NCI-H69 (cell line): ENCODE measurements around the gene IFRD2.
A peak's percentile ranks its signal among the peaks of the same experiment; 100 is the strongest.
"Not testable (repeated sequence)": the region's sequence is repeated elsewhere in the genome, so short reads cannot be mapped to it uniquely, and the experiment has no call there.

Source experiments
- DNase-seq: peaks from one replicate; lab custom pipeline; 2025; lab: John Stamatoyannopoulos, UW

The IFRD2 gene

DNA sequence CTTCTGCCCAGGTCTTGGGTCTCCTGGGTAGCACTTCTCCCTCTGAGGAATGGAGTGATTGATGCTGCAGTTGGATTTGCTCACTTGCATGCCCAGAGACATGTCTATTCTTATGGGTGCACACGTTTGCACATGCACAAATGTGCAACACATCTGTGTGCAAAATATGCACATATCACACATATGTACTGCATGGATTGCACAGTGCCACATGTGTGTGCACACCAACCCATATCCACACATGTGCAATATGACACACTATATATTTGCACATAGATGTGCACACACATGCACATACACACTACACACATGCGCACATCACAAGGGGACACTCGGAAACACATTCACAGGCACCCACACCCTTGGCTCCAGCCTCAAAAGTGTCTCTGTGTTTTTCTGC is 24.0 kb downstream of the IFRD2 start:
- no peak for DNase-seq

GRCh38 chr3:50267280-50267913 is 24.8 kb downstream of the IFRD2 start:
- DNase-seq: peak; percentile 83

DNA sequence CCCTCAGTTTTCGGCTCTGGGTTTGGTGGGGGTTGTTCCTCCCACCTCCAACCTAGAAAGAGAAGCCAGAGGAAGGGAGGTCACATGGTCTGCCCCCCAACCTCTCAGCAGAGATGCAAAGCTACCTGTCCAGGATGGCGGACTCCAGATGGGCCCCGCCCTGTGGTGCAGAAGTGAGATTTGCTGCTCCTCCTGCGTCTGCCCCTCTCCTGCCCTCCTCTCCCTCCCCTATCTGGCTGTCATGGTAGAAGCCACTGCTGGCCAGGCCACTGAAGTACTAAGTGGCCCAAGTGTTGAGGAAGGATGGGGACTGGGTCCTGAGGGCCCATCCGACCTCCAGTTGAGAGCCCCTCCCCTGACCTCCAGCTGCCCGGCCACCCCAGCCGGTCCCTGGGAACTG is 25.4 kb downstream of the IFRD2 start:
- DNase-seq: peak; percentile 33

DNA sequence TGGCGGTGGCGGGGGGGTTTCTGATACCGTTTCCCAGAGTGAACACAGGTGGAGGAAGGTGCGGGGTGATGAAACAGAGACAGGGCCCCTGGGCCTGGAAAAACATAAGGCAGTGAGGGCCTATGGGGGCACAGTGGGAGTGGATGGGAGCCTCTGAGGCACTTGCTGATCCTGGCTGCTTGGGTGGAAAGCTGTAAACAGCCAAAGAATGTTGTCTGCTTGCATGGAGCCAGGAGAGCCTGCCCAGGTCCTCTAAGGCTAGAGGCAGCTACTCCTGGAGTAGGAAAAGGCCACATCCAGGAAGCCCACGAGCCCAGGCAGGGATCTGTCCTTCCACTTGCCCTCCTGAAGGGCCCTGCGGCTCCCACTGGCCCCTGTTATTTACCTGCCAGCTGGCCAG is 26.2 kb downstream of the IFRD2 start:
- no peak for DNase-seq

DNA sequence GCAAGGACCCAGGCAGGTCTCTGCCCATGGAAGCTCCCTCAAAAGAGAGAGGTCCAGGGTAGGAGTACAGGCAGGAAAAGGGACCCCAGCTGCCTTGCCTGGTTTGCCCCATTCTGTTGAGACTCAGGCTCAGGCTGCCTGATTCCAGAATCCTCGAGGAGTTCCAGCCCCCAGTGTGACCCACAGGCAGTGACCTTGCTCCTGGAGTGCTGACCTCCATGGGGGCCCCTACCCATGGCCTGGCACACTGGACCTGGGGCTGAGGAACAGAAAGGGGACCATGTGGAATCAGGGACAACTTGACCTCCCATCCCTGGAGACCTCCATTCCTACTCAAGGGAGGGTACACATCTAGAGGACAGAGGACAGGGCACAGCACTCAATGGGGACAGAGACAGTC is 26.7 kb downstream of the IFRD2 start:
- no peak for DNase-seq

DNA sequence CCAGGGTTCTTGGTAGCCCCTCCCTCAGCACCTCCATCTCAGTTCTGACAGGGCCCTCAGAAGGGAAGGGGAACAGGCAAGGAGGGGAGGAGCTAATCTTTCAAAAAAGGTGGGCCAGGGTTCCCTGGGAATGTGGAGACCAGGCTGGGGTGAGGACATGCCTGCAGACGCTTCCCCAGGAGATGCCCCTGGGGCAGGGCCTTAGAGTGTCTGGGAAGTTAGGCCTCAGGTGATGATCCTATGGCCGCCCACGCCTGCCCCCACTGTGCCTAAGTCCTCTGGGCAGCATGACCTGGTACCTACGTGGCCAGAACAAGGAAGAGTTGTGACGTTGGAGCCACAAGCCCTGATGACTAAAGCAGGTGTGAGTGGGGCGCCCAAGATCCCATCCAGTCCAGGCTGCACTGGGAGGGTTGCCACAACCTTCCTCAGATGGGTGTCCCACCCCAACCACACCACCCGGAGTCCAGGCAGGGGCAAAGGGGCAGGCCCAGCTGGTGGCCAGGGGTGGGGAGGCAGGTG is 27.2 kb downstream of the IFRD2 start:
- no peak for DNase-seq

GRCh38 chr3:50264383-50264963 is 27.8 kb downstream of the IFRD2 start:
- DNase-seq: peak; percentile 73

- no peak for DNase-seq
Measured at GRCh38 chr3:50263478-50264382, 28.5 kb downstream of the IFRD2 start.

DNA sequence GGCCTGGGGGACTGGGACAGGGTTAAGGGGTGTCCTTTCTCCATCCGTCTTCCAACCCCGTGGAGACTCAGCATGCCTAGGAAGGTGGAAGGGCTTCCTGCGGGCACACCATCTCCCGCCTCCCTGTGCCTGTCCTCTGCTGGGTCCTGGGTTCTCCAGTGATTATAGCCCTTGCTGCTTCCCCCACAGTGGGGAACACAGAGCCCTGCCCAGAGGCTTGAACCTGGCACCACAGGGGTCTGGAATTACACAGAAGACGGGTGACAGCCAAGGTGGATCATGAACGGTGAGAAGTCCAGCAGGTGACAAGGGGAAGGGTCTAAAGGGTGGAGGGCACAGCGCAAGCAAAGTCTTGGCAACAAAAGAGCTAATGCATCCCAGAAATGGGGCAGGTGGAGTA is 29.5 kb downstream of the IFRD2 start:
- DNase-seq: no peak

- DNase-seq: not testable (repeated sequence)
Measured at GRCh38 chr3:50262200-50262599, 30.0 kb downstream of the IFRD2 start.

- DNase-seq: no peak
Measured at GRCh38 chr3:50261505-50261904, 30.7 kb downstream of the IFRD2 start.

- DNase-seq: peak; percentile 33
Measured at GRCh38 chr3:50260942-50261441, 31.2 kb downstream of the IFRD2 start.

- peak; percentile 88 for DNase-seq
Measured at GRCh38 chr3:50260027-50260941, 31.9 kb downstream of the IFRD2 start.

GRCh38 chr3:50259432-50260026 is 32.7 kb downstream of the IFRD2 start:
- DNase-seq: no peak

DNA sequence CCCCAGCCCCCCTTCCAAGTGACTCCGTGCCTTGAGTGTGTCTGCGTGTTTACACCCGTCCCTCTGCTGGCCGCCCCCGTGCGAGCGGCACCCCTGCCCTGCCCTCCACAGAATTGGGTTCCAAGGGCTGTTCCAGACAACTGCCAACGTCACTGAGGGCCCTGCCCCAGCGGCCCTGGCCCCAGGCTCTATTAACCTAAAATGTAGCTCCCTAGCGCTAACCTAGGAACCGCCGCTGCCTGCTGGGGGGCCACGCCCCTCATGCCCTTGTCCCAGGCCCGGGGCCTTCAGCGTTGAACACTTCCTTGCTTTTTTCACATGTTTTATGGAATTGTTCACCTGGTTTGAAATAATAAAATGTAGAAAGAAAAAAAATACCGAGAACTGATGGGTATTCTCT is 33.2 kb downstream of the IFRD2 start:
- DNase-seq: no peak

- DNase-seq: peak; percentile 44
Measured at GRCh38 chr3:50258029-50258680, 34.1 kb downstream of the IFRD2 start.

GRCh38 chr3:50256978-50257890 is 35.0 kb downstream of the IFRD2 start:
- peak; percentile 52 for DNase-seq

DNA sequence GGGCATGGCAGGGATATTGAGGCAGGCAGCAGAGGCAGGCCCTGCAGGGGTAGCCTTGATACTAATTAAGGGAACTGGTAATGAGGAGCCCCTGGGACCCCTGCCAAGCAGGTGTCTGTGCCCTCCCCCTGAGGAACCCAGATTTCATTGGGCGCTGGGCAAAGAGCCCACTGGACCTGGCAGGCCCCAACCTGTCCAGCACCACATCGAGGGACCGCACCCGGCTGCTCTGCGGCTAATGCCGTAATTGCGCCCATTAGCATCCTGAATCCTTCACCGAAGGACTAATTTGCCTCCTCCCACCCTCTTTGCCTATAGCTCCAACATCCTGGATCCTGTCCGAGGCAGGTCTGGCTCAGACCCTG is 37.0 kb downstream of the IFRD2 start:
- peak; percentile 27 for DNase-seq

GRCh38 chr3:50254577-50255250 is 37.5 kb downstream of the IFRD2 start:
- no peak for DNase-seq
